Activated T-cell treated with anti-CD3 and anti-CD28 coated beads, Interleukin-2, amount 50 U/mL, for 4 hours (primary cell): ENCODE results near the gene CHERP. TPM values are rescaled to one million over a fixed set of nuclear protein-coding genes. Genes with fewer than 3 reads are reported as not detected.
A peak's percentile ranks its signal among the peaks of the same experiment; 100 is the strongest.

Experiments used
- ATAC-seq, 2 donors: fragments of 200-7000 bp; cut with Tn5 transposase; one replicate each; pipeline ENCODE4 v1.10.0; 2021
- DNase-seq: peaks from one replicate; pipeline ENCODE4 v3.0.0-alpha.2; 2020
- H3K27me3 Mint-ChIP-seq: one replicate; pipeline ENCODE4 v1.8.0; 2021; ENCODE audit warnings: low read depth, mixed read lengths
- H3K36me3 Mint-ChIP-seq: one replicate; pipeline ENCODE4 v1.8.0; 2022; ENCODE audit warnings: mixed read lengths; ENCODE audit not compliant: insufficient read depth
- H3K4me1 Mint-ChIP-seq: one replicate; pipeline ENCODE4 v1.8.0; 2021; ENCODE audit warnings: low read depth, mixed read lengths
- H3K4me3 Mint-ChIP-seq: one replicate; pipeline ENCODE4 v1.8.0; 2021; ENCODE audit warnings: mild to moderate bottlenecking, moderate library complexity, mixed read lengths
- H3K9me3 Mint-ChIP-seq: one replicate; pipeline ENCODE4 v1.8.0; 2021; ENCODE audit warnings: mixed read lengths
- total RNA-seq, 3 donors: library from RNA; stranded (reverse); gene quantifications; one replicate each; pipeline ENCODE4 v1.2.1, GENCODE V29; 2021

Gene CHERP
- total RNA-seq, 3 donors from 2014 or later: 98.7 to 107 (median 103) TPM

- Mint-ChIP-seq H3K27me3 (no peaks in the 10 kb centered on the region), H3K36me3 (peaks cover 21% of the 10 kb centered on the region), H3K4me3 (peak overlapping the region; percentile 91), H3K4me1 (peaks cover 54% of the 10 kb centered on the region), H3K9me3 (no peaks in the 10 kb centered on the region)
- DNase-seq (no peak), ATAC-seq (no peak)
Observed at GRCh38 chr19:16542910-16543472, 754 bp upstream of the CHERP start.

GRCh38 chr19:16541526-16542044 is 652 bp downstream of the CHERP start:
- Mint-ChIP-seq H3K36me3 (peaks cover 29% of the 10 kb centered on the region), H3K4me1 (peaks cover 60% of the 10 kb centered on the region), H3K4me3 (peak overlapping the region; percentile 91), H3K9me3 (no peaks in the 10 kb centered on the region), H3K27me3 (no peaks in the 10 kb centered on the region)
- ATAC-seq (peak; percentile 1 to 6), DNase-seq (no peak)

GRCh38 chr19:16540948-16541347 is 1.3 kb downstream of the CHERP start:
- Mint-ChIP-seq H3K4me1 (peaks cover 60% of the 10 kb centered on the region), H3K27me3 (no peaks in the 10 kb centered on the region), H3K9me3 (no peaks in the 10 kb centered on the region), H3K36me3 (peaks cover 32% of the 10 kb centered on the region), H3K4me3 (peak overlapping the region; percentile 91)
- ATAC-seq: no peak
- DNase-seq: no peak

- Mint-ChIP-seq H3K27me3 (no peaks in the 10 kb centered on the region), H3K4me3 (no peak overlapping the region), H3K4me1 (peaks cover 43% of the 10 kb centered on the region), H3K9me3 (no peaks in the 10 kb centered on the region), H3K36me3 (peaks cover 35% of the 10 kb centered on the region)
- no peak for ATAC-seq
- no peak for DNase-seq
Observed at GRCh38 chr19:16537111-16537510, 5.1 kb downstream of the CHERP start.

GRCh38 chr19:16536130-16536529 is 6.1 kb downstream of the CHERP start:
- no peak overlapping the region for H3K4me3 Mint-ChIP-seq
- no peaks in the 10 kb centered on the region for H3K27me3 Mint-ChIP-seq
- no peaks in the 10 kb centered on the region for H3K9me3 Mint-ChIP-seq
- no peak for DNase-seq
- no peak for ATAC-seq
- peaks cover 38% of the 10 kb centered on the region for H3K36me3 Mint-ChIP-seq
- peaks cover 37% of the 10 kb centered on the region for H3K4me1 Mint-ChIP-seq

GRCh38 chr19:16535381-16535780 is 6.9 kb downstream of the CHERP start:
- Mint-ChIP-seq H3K27me3 (no peaks in the 10 kb centered on the region), H3K9me3 (no peaks in the 10 kb centered on the region), H3K4me1 (peaks cover 30% of the 10 kb centered on the region), H3K4me3 (no peak overlapping the region), H3K36me3 (peaks cover 39% of the 10 kb centered on the region)
- DNase-seq (no peak), ATAC-seq (no peak)

GRCh38 chr19:16532440-16533234 is 9.6 kb downstream of the CHERP start:
- DNase-seq: no peak
- no peak overlapping the region for H3K4me3 Mint-ChIP-seq
- H3K9me3 Mint-ChIP-seq: no peaks in the 10 kb centered on the region
- peaks cover 5% of the 10 kb centered on the region for H3K4me1 Mint-ChIP-seq
- peaks cover 35% of the 10 kb centered on the region for H3K36me3 Mint-ChIP-seq
- no peak for ATAC-seq
- no peaks in the 10 kb centered on the region for H3K27me3 Mint-ChIP-seq

GRCh38 chr19:16531380-16531669 is 10.9 kb downstream of the CHERP start:
- Mint-ChIP-seq H3K4me3 (no peak overlapping the region), H3K36me3 (peaks cover 29% of the 10 kb centered on the region), H3K27me3 (no peaks in the 10 kb centered on the region), H3K4me1 (no peaks in the 10 kb centered on the region), H3K9me3 (no peaks in the 10 kb centered on the region)
- ATAC-seq: no peak
- DNase-seq: no peak

- DNase-seq (no peak), ATAC-seq (no peak)
- Mint-ChIP-seq H3K4me3 (no peak overlapping the region), H3K4me1 (no peaks in the 10 kb centered on the region), H3K27me3 (no peaks in the 10 kb centered on the region), H3K9me3 (no peaks in the 10 kb centered on the region), H3K36me3 (peaks cover 25% of the 10 kb centered on the region)
Observed at GRCh38 chr19:16530540-16531379, 11.5 kb downstream of the CHERP start.

GRCh38 chr19:16529466-16530144 is 12.6 kb downstream of the CHERP start:
- Mint-ChIP-seq H3K4me3 (no peak overlapping the region), H3K9me3 (no peaks in the 10 kb centered on the region), H3K36me3 (peaks cover 24% of the 10 kb centered on the region), H3K4me1 (no peaks in the 10 kb centered on the region), H3K27me3 (no peaks in the 10 kb centered on the region)
- ATAC-seq: no peak
- DNase-seq: no peak

- Mint-ChIP-seq H3K4me1 (no peaks in the 10 kb centered on the region), H3K36me3 (peaks cover 32% of the 10 kb centered on the region), H3K9me3 (no peaks in the 10 kb centered on the region), H3K4me3 (no peak overlapping the region), H3K27me3 (no peaks in the 10 kb centered on the region)
- ATAC-seq (peak; percentile 49 to 62), DNase-seq (peak; percentile 26)
Observed at GRCh38 chr19:16527971-16528521, 14.2 kb downstream of the CHERP start.

GRCh38 chr19:16527334-16527935 is 14.8 kb downstream of the CHERP start:
- H3K9me3 Mint-ChIP-seq: no peaks in the 10 kb centered on the region
- H3K27me3 Mint-ChIP-seq: no peaks in the 10 kb centered on the region
- H3K36me3 Mint-ChIP-seq: peaks cover 37% of the 10 kb centered on the region

GRCh38 chr19:16525751-16526481 is 16.3 kb downstream of the CHERP start:
- H3K4me3 Mint-ChIP-seq: no peak overlapping the region

More at GRCh38 chr19:16527334-16527935, 14.8 kb downstream of the CHERP start:
- Mint-ChIP-seq H3K4me1 (no peaks in the 10 kb centered on the region), H3K4me3 (no peak overlapping the region)
- DNase-seq: no peak
- ATAC-seq: no peak

More at GRCh38 chr19:16525751-16526481, 16.3 kb downstream of the CHERP start:
- Mint-ChIP-seq H3K4me1 (no peaks in the 10 kb centered on the region), H3K9me3 (no peaks in the 10 kb centered on the region), H3K27me3 (no peaks in the 10 kb centered on the region), H3K36me3 (peaks cover 27% of the 10 kb centered on the region)
- ATAC-seq: no peak
- no peak for DNase-seq
